GM18505 (cell line): ENCODE measurements around the gene AEBP1.

Experiments used
- ATAC-seq: cut with Tn5 transposase; IDR thresholded peaks from one replicate; pipeline ENCODE4 v1.9.1; 2021; ENCODE audit not compliant: unreplicated experiment
- POLR2A ChIP-seq: IDR thresholded peaks from 4 replicates; pipeline ENCODE4 v1.6.1; 2011; ENCODE audit warnings: borderline replicate concordance; ENCODE audit not compliant: insufficient read depth, insufficient read length; ENCODE audit errors: extremely low read depth

The AEBP1 gene

DNA sequence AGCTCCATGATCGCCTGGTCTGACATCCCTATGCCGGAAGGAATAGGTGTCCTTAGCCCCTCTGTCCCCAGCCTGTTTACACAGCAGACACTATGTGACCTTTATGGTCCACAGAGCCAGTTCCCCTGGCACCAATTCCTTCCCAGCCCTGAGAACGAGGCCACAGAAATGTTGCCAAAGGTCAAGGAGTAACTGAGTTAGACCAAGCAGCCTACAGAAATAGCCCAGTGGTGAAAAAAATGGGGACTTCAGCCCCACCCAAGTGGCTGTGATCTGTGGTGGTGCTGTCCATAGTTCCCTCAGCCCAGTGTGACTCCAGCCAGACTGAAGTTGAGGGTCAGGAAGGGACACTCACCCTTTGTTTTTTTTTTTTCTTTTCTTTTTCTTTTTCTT lies 41.2 kb upstream of the AEBP1 start:
- no peak for ATAC-seq
- no peak for TF ChIP-seq POLR2A

DNA sequence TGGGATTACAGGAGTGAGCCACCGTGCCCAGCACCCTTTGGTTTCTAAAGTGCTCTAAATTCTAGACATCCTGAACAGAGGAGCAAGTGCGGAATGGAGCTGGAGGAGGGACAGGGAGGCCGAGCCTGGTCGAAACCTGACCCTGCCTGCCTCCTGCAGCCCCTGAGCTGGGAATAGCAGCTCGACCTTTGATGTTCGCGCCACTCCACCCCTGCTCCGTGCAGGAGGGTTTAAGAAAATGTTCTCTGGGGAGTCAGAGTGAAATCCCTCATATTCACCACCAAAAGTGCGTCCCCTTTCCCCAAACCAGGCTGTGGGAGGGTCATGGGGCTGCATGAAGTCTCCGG lies 40.6 kb upstream of the AEBP1 start:
- no peak for TF ChIP-seq POLR2A
- no peak for ATAC-seq

DNA sequence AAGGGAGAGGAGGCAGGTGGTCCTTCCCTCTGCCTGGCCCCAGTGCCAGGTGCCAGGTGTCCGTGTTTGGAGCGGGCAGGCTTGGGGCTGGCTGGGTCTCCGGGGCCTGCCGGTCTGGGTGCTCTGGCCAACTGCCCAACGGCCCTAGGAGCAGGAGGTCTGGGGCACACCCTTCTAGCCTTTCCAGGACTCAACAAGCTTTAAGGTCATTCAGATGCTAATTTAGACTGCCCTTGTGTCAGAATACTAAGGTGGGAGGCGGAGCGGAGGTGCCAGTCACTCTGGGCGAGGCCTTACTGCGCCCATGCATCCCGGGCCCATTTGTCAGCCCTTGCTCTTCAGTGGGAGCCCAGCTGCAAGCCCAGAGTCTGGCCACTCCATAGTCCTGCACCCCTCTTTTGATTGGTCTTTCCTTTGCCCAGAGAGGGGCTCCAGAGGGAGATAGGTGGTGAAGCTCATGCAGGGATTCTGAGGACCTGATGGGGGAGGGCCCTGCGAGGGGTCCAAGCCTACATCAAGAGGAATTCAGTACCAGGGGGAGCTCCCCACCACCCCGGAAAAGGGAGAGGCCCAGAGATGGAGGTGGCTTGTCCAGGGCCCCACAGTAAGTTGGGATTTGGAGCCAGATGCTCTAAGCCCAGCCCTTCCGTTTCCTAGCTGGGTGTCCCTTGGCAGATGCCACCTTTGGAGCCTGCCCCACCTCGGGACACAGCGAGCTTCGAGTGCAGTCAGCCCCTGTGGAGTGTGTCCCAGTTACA lies 40.1 kb upstream of the AEBP1 start:
- ATAC-seq = no peak

GRCh38 chr7:44064791-44065430 lies 39.2 kb upstream of the AEBP1 start:
- TF ChIP-seq POLR2A = peak; percentile 31
- no peak for ATAC-seq

More for the DNA sequence above, 40.1 kb upstream of the AEBP1 start:
- TF ChIP-seq POLR2A = no peak

GRCh38 chr7:44065431-44066110 lies 38.6 kb upstream of the AEBP1 start, which contains the start of gene PGAM2:
TSS of gene PGAM2 (minus strand) at chr7:44065567. CDS start at chr7:44065529, 38 bp downstream.
- ATAC-seq = no peak
- no peak for TF ChIP-seq POLR2A

DNA sequence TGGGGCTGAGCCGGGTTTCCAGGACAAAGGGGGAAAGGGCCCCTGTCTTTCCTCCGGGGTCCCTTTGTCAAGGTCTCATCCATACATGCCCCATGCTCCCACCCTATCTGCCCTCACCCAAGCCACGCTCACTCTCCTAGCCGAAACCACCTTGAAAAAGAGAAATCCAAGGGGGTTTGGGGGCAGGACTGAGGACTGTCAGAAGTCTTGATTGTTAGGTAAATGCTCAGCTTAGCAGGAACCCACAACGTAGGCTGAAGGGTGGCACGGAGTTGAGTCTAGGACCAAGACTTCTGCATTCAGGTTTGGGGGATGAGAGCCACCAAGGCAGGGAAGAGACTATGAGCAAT lies 38.1 kb upstream of the AEBP1 start:
- TF ChIP-seq POLR2A = no peak
- no peak for ATAC-seq

GRCh38 chr7:44066494-44067063 lies 37.6 kb upstream of the AEBP1 start:
- peak; percentile 6 for TF ChIP-seq POLR2A
- no peak for ATAC-seq

- no peak for TF ChIP-seq POLR2A
- no peak for ATAC-seq
Measured at GRCh38 chr7:44067064-44067951, 36.8 kb upstream of the AEBP1 start.

- ATAC-seq = no peak
- TF ChIP-seq POLR2A = no peak
Measured at GRCh38 chr7:44068054-44068453, 36.1 kb upstream of the AEBP1 start.

DNA sequence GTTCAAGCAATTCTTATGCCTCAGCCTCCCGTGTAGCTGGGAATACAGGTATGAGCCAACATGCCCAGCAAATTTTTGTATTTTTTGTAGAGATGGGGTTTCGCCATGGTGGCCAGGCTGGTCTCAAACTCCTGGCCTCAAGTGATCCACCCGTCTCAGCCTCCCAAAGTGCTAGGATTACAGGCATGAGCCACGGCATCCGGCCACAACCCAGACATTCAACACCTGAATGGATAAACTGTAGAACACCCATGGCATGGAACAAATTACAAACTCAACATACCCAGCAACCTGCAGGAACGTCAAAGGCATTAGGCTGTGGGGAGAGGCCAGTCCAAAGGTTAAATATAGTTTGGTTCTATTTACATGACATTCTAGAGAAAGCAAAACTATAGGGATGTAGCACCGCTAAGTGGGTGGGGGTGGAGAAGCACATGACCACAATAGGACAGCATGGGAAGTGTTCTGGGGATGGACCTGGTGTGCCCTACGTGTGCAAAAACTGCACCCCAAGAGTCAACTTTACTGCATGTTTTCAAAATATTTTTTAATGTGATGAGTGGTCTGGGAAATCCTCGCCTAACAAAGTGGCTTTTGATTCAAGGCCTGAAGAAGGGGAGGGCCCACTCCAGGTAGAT lies 32.3 kb upstream of the AEBP1 start:
- no peak for TF ChIP-seq POLR2A
- ATAC-seq = no peak

GRCh38 chr7:44072364-44073231 lies 31.5 kb upstream of the AEBP1 start:
- TF ChIP-seq POLR2A = no peak

More at GRCh38 chr7:44072364-44073231, 31.5 kb upstream of the AEBP1 start:
- ATAC-seq = no peak
